ENCODE results near the gene MTREX. TPM values are rescaled to one million over a fixed set of nuclear protein-coding genes. Genes with fewer than 3 reads are reported as not detected.

Gene MTREX
- total RNA-seq, result 162 and 164 TPM in 2 replicates

GRCh38 chr5:55307383-55308253 lies at the start of gene MTREX, which contains the start of gene DHX29:
TSS of gene MTREX (plus strand) at chr5:55307989. CDS start at chr5:55308014, 25 bp downstream.
TSS of gene DHX29 (minus strand) at chr5:55307694. CDS start at chr5:55307573, 121 bp downstream.

Other genes starting within 250 kb of the MTREX start
- 0.65 TPM in 1 of 2 replicates, not detected in the other for gene GZMA, start 205.3 kb upstream of the MTREX start, total RNA-seq
- 78.9 and 89.7 TPM in 2 replicates for gene GPX8, start 147.8 kb upstream of the MTREX start, total RNA-seq
- under 0.01 TPM in 1 of 2 replicates, not detected in the other for gene CDC20B, start 134.8 kb upstream of the MTREX start, total RNA-seq
- not detected in 2 replicates for gene MCIDAS, start 80.7 kb upstream of the MTREX start, total RNA-seq
- gene CCNO, start 74.4 kb upstream of the MTREX start, total RNA-seq, result 0.32 TPM in 1 of 2 replicates, not detected in the other
- 27.6 and 32.8 TPM in 2 replicates for gene DHX29, start 295 bp upstream of the MTREX start, total RNA-seq
- gene PLPP1, start 227.0 kb downstream of the MTREX start, total RNA-seq, result 16.6 and 23.7 TPM in 2 replicates

All from epithelial cell of umbilical artery (primary cell).